Lung (tissue), 12 donors: Measurements from ENCODE around the gene RXFP1. TPM values are rescaled to one million over a fixed set of nuclear protein-coding genes. Genes with fewer than 3 reads are reported as not detected.
A peak's percentile ranks its signal among the peaks of the same experiment; 100 is the strongest.
"Not testable (repeated sequence)": the region's sequence is repeated elsewhere in the genome, so short reads cannot be mapped to it uniquely, and the experiment has no call there.

ENCODE experiments used
- ATAC-seq: fragments of 200-7000 bp; cut with Tn5 transposase; one replicate; pipeline ENCODE4 v1.9.1; 2020; ENCODE audit warnings: moderate number of reproducible peaks; ENCODE audit not compliant: insufficient read depth, low FRiP score
- DNase-seq, 3 donors: peaks; one replicate each; pipeline ENCODE4 v3.0.0-alpha.2; 2013 to 2017
- H3K27ac ChIP-seq, 2 donors: one replicate each; pipeline ENCODE4 v1.5.1; 2013; ENCODE audit warnings: mild to moderate bottlenecking in 2 of 2, moderate library complexity in 2 of 2, control low read depth in 1 of 2, inconsistent platforms in 1 of 2, low read depth in 1 of 2, low read length in 1 of 2
- H3K27me3 ChIP-seq, 3 donors: one replicate each; pipeline ENCODE4 v1.5.1; 2013; ENCODE audit warnings: low read length in 2 of 3; ENCODE audit not compliant: control insufficient read depth in 3 of 3, insufficient read depth in 3 of 3
- H3K36me3 ChIP-seq, 4 donors: one replicate each; pipeline ENCODE4 v1.5.1; 2013; ENCODE audit warnings: low read length in 4 of 4, mild to moderate bottlenecking in 1 of 4, moderate library complexity in 1 of 4; ENCODE audit not compliant: control insufficient read depth in 4 of 4, insufficient read depth in 4 of 4
- H3K4me1 ChIP-seq, 5 donors: one replicate each; pipeline ENCODE4 v1.5.1; 2013; ENCODE audit warnings: low read length in 5 of 5, mild to moderate bottlenecking in 2 of 5, moderate library complexity in 1 of 5; ENCODE audit not compliant: control insufficient read depth in 5 of 5, insufficient read depth in 5 of 5
- H3K4me3 ChIP-seq: one replicate; pipeline ENCODE4 v1.5.1; 2013; ENCODE audit warnings: mild to moderate bottlenecking, control low read depth, moderate library complexity
- H3K9ac ChIP-seq, 2 donors: one replicate each; pipeline ENCODE4 v1.5.1; 2013; ENCODE audit warnings: low read length in 2 of 2, control low read depth in 1 of 2; ENCODE audit not compliant: insufficient read depth in 1 of 2
- H3K9me3 ChIP-seq, 4 donors: one replicate each; pipeline ENCODE4 v1.5.1; 2013; ENCODE audit warnings: low read length in 3 of 4, mild to moderate bottlenecking in 1 of 4, moderate library complexity in 1 of 4; ENCODE audit not compliant: control insufficient read depth in 4 of 4, insufficient read depth in 3 of 4
- CTCF ChIP-seq: IDR thresholded peaks from 2 replicates; pipeline ENCODE4 v1.5.1; 2012; ENCODE audit warnings: mild to moderate bottlenecking; ENCODE audit errors: control extremely low read depth, extremely low read depth
- WGBS, 2 donors: extraction: QIAGEN DNeasy Blood & Tissue Kit; methylation state at CpG; one replicate each; pipeline ENCODE4 v1.1.7; 2013; 5-methylcytosine and 5-hydroxymethylcytosine counted together
- polyA plus RNA-seq, 2 donors: library from polyadenylated mRNA; stranded (reverse); fragments of 200-250 nt; gene quantifications; one replicate each; pipeline ENCODE4 v1.2.1, GENCODE V29; 2013
- total RNA-seq, 2 donors: library from RNA; depleted of rRNA in 1 of 2; stranded (reverse); fragments of >200 nt in 1 of 2; gene quantifications; one replicate each; pipeline ENCODE4 v1.2.1, GENCODE V29; 2014 to 2021
- donor health status: control.
- donor health status: control.
- donor health status: Bipolar disorder and iron deficiency.
- donor health status: healthy.
- donor health status: DM: yes; HTN: yes; CAD: no.

The RXFP1 gene
- total and polyA plus RNA-seq, 4 donors: 1.5 to 10.7 (median 2.6) TPM

- H3K4me1 ChIP-seq: peaks cover 0 to 4% (median 0%) of the 10 kb centered on the region in 5 donors
- H3K36me3 ChIP-seq: no peaks in the 10 kb centered on the region
- no peaks in the 10 kb centered on the region for H3K27me3 ChIP-seq
- no peak overlapping the region for H3K27ac ChIP-seq
- H3K9ac ChIP-seq: no peak overlapping the region
- 64 to 65% methylated on average over 4 of the region's 4 CpGs for WGBS, 2 donors
- ATAC-seq (no peak), DNase-seq (no peak)
- no peaks in the 10 kb centered on the region for H3K9me3 ChIP-seq
- no peak for TF ChIP-seq CTCF
- no peak overlapping the region for H3K4me3 ChIP-seq
Measured at GRCh38 chr4:158649111-158649680, 127.5 kb downstream of the RXFP1 start.

GRCh38 chr4:158652920-158653319, 131.2 kb downstream of the RXFP1 start:
- no peak for ATAC-seq
- H3K4me1 ChIP-seq: no peaks in the 10 kb centered on the region
- no peak for TF ChIP-seq CTCF
- no peaks in the 10 kb centered on the region for H3K9me3 ChIP-seq
- H3K27ac ChIP-seq: no peak overlapping the region
- 11 to 18% methylated on average over 2 of the region's 2 CpGs for WGBS, 2 donors
- H3K27me3 ChIP-seq: no peaks in the 10 kb centered on the region
- H3K9ac ChIP-seq: peak overlapping the region; percentile 42 to 46
- no peaks in the 10 kb centered on the region for H3K36me3 ChIP-seq
- DNase-seq: peak in 2 of 3 donors; percentile 6 to 11
- H3K4me3 ChIP-seq: no peak overlapping the region

- Histone ChIP-seq H3K27me3 (no peaks in the 10 kb centered on the region), H3K36me3 (no peaks in the 10 kb centered on the region), H3K9ac (no peak overlapping the region), H3K27ac (no peak overlapping the region), H3K4me1 (no peaks in the 10 kb centered on the region), H3K4me3 (no peak overlapping the region), H3K9me3 (no peaks in the 10 kb centered on the region)
- TF ChIP-seq CTCF: no peak
- ATAC-seq (no peak), DNase-seq (no peak)
- 81 to 88% methylated on average over 1 of the region's 1 CpG for WGBS, 2 donors
Measured at GRCh38 chr4:158656439-158656838, 134.8 kb downstream of the RXFP1 start.

GRCh38 chr4:158657291-158657690, 135.6 kb downstream of the RXFP1 start:
- 90 to 93% methylated on average over 11 of the region's 11 CpGs for WGBS, 2 donors
- Histone ChIP-seq H3K9me3 (no peaks in the 10 kb centered on the region), H3K9ac (no peak overlapping the region), H3K4me1 (no peaks in the 10 kb centered on the region), H3K36me3 (no peaks in the 10 kb centered on the region), H3K27ac (no peak overlapping the region), H3K4me3 (no peak overlapping the region), H3K27me3 (no peaks in the 10 kb centered on the region)
- no peak for TF ChIP-seq CTCF
- DNase-seq (no peak), ATAC-seq (no peak)

DNA sequence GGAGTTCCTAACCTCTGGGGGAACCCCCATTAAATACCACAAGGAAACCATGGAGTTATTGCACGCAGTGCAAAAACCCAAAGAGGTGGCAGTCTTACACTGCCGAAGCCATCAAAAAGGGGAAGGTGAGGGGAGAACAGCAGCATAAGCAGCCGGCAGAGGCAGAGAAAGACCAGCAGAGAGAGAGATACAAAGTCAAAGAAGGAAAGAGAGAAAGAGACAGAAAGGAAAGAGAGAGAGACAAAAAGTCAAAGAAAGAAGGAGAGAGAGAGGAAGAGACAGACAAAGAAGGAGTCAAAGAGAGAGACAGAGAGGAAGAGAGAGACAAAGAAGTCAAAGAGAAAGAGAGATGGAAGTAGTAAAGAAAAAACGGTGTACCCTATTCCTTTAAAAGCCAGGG, 141.6 kb downstream of the RXFP1 start:
- H3K4me1 ChIP-seq, ATAC-seq, H3K36me3 ChIP-seq, H3K27ac ChIP-seq, H3K9me3 ChIP-seq, H3K27me3 ChIP-seq, DNase-seq, H3K9ac ChIP-seq, H3K4me3 ChIP-seq: not testable (repeated sequence)
- 26 to 52% methylated on average over 4 of the region's 4 CpGs for WGBS, 2 donors
